GM19238 (cell line): ENCODE measurements around the gene MYO1D.

Experiments used
- DNase-seq: peaks from one replicate; pipeline ENCODE4 v3.0.0; 2011; ENCODE audit warnings: low spot score; ENCODE audit not compliant: insufficient read length

The MYO1D gene

DNA sequence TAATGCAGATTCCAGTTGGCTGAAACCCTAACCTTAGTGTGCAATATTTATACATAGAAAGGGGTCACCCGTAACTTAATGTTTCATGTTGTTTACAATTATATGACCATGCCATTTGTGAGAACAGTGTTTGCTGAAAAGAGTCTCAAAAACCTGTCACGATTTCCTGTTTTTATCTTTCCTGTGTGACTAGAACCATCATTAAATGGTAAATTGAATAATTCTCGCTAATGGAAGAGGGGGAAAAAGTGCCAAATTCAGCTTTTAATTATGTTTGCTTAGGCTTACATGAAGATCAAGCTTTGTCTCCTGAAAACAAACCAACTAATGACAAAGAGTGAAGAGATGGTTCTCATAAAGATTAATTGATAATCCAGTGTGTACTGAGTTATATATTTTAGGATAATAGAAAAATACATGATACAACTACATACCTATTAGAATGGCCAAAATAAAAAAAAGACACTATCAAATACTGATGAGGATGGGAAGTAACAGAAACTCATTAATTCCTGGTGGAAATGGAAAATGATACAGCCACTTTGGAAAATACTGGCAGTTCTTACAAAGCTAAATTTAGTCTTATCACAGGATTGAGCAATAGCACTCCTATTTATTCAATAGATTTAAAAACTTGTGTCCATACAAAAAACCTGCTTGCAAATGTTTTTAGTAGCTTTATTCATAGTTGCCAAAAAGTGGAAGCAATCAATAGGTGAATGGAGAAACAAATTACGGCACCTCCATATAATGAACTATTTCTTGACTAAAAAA is 248.5 kb downstream of the MYO1D start:
- DNase-seq = no peak

DNA sequence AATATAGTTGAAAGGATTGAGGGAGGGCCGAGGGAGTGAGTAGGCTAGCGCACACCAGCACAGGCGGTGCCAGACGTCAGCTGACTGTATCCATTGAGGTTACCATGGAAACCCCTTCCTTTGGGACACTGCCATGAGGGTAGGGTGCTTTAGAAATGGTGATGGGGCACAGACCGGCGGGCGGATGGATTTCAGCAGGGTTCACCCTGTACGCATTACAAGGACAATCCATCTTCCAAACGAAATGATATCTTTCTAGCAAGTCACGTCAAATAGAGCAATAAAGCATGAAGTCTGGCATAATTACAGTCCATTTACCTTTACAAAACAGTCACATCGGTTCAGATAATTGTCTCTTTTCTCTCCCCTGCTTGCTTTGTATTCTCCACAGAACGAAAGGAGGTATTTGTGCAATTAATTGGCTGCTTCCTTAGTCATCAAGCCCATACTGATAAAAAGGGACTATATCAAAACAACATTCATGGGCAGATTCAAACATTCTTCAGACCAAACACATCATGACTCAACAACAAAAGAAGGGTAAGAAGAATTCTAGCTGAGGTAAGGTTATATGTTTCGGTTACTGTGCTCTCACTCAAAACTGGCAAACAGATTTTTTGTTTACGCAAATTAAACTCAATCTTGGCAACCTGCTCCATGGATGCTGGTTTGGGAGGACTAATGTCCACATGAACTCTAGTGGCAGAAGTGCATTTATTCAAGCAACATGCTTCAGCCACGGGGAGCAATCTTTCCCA is 249.5 kb downstream of the MYO1D start:
- DNase-seq = no peak

GRCh38 chr17:32626379-32626791 is 250.5 kb downstream of the MYO1D start:
- DNase-seq = no peak

DNA sequence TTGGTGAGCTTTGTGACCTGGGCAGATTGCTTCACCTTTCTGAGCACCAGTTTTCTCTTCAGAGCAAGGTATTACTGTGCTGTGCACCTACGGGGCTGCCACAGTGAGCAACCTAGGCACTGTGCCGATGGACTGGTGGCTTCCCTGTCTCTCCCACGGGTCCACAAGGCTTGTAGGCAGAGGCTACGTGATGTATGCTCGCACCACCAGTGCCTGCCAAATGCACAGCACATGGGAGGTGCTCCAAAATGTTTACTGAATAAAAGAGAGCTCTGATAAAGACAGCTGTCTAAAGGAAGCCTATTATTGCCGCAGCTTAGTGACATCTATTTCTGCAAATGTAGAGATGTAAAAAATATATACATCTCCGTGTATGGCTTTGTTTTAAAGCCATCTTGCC is 251.0 kb downstream of the MYO1D start:
- no peak for DNase-seq

DNA sequence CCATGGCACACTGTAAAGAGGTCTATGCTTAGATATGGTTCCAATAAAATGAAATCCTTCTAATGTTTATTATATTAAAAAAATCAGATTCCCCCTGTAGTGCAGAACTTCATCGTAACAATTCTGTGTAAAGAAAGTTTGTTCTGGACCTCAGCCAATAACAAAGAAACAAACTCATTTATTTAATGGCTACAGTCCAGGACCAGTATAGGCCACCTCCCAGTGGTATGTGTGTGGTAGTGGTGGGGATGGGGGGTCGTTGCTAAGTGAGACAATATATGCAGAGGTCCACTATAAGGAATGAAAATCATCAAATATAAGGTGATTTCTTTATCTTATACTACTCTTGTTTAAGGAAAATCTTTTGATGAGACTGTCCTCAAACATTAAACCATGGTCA is 253.7 kb downstream of the MYO1D start:
- DNase-seq = no peak

DNA sequence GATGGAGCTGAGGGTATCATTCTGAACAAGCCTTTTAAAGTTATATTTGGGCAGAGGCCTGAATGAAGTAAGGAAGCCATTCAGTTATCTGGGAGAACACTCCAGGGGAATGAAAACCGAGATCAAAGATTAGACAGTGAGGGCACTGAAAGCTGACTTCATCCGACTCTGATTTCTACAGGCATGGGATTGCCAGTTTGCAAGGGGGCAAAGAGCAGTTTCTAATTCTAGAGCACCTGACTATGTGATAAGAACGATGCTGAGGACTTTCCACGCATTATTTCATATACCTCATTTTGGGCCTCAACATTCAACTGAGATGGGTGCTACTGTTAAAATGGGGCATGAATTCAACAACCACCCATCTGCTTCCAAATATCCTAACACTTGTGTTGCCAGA is 254.4 kb downstream of the MYO1D start:
- DNase-seq = no peak

DNA sequence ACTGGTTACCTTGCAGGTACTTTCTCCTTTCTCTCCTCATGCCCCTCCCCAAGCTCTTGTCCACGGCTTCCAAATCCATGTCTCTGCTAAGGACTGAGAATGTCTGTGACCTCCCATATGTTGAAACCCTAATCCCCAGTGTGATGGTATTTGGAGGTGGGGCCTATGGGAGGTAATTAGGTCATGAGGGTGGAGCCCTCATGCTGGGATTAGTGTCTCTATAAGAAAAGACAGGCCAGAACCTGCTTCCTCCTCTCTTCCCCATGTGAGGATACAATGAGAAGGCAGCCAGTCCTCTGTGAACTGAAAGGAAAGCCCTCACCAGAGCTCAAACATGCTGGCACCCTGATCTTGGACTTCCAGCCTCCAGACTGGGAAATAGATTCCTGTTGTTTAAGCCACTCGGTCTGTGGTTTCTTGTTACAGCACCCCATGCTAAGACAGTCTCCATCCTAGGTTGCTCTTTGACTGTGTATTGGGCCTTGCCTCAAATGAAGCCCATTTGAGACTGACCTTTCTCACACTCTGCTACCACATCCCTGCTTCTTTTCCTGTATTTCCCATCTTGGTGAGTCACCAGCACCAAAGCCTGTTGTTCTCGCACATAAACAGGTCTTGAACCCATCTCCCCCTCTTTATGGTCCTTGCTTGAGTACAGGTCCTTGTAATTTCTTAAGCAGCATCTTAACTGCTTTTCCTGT is 255.2 kb downstream of the MYO1D start:
- no peak for DNase-seq

DNA sequence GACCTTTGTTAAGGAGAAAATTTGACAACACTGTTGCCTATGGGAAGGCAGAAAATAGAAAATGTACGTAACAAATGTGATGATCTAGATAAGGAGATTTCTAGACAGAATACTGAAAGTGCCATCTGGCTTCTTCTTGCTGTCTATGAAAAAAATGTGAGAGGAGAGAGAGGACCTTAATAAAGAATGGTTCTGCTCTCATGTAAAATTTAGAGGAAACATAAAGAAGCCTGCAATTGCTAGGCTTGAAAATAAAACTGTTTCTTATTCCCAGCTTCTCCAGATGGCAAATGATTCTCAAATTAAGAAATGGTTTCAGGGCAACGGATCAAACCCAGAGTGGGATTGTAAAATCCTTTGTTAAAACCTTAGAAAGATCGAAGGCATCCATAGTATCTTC is 261.6 kb downstream of the MYO1D start:
- no peak for DNase-seq

- no peak for DNase-seq
Measured at GRCh38 chr17:32610943-32611342, 266.0 kb downstream of the MYO1D start.

DNA sequence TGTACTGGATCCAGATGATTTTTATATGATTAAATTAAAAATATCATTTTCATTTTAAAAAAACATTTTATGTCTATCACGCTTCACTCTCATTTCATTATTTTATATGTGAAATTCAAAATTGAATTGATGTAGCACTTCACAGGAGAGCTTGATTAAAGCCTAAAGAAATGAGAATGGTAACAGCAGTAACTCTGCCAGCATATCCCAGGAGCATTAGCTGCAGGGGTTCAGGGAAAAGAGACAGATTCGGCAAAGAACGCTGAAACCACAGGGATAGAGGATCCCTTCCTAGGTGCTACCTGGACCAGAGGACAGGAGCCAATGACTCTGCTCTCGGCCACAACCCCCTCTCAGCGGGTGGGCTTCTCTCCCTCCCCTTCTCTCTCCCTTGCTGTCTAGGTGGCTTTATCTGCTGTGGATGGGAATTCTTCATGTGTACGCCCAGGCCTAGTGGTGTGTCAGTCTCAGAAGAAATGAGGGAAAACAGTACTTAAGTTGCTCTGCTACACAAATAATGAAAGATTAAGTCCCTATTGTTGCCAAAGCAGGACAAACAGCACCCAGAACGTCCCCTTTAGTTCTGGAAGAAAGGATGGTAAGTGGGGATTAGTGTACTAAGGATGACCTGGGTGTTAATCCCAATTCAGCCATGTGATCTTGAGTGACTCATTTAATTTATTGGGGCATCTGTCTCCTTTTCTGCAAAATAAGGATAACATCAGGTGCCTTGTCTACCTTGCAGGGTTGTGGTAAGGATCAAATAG is 266.9 kb downstream of the MYO1D start:
- no peak for DNase-seq

GRCh38 chr17:32609085-32609484 is 267.8 kb downstream of the MYO1D start:
- DNase-seq = peak; percentile 43

DNA sequence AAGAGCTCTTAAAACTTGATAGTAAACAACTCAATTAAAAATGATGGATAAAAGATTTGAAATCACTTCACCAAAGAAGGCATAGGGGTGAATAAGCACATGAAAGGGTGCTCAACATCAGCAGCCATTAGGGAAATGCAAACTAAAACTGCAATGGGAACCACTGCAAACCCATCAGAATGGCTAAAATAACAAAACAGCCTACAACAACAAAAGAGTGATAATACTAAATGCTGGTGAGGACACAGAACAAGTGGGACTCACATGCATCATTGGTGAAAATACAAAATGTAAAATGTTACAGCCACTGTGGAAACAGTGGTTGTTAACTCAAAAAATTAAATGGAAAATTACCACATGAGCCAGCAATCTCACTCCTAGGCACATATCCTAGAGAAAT is 268.7 kb downstream of the MYO1D start:
- DNase-seq = no peak

DNA sequence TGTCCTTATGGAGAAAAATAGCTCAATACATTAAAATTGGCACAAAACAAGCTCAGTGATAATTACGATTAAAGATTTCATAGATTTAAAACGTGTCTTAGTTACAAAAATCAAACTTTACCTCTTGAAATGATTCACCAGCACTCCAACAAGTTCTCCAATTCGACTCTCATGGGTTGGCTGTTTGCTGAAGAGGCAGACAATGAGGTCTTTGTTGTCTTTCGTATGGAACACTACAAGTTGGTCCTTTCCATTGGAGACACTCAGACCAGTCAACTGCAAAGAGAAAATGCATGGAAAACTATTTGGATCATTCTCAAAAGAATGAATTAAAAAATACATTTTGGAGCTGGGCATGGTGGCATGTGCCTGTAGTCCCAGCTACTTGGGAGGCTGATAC is 272.0 kb downstream of the MYO1D start:
- no peak for DNase-seq

GRCh38 chr17:32602396-32602795 is 274.5 kb downstream of the MYO1D start:
- no peak for DNase-seq

DNA sequence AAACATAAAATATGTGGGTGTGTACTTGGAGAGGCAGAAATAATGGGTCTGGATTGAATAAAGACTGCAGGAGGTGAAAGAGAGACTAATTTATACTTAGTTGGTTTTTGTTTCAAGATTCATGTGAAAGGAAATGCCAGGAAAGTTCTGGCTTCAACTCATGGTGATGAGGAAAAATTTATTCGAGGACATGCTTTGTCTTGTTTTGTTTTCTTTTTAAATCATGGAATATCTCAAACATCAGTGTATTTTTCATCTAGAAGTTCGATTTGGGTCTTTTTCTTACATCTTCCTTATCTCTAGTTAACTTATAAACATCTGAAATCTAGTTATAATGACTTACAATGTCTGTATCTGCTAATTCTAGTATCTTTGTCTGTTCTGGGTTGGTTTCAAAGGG is 275.1 kb downstream of the MYO1D start:
- DNase-seq = no peak

DNA sequence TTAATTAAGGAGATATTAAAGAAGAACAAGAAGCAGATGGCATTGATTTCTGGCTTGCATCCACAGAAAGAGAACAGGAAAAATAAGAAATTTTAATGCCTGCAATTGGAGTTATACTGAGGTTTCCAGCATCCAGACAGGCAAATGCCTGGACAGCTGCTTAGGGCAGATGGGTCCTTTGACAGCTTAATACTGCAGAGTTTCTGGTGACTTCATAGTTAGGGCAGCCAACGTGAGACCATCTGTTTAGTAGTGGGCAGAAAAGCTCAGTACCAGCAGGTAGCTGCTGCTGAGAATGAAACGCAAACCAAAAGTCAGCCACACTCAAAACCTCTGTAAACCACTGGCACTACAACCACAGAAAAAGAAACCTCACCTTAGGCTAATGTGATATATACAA is 280.3 kb downstream of the MYO1D start:
- DNase-seq = peak; percentile 23

GRCh38 chr17:32596206-32596605 is 280.7 kb downstream of the MYO1D start:
- no peak for DNase-seq

DNA sequence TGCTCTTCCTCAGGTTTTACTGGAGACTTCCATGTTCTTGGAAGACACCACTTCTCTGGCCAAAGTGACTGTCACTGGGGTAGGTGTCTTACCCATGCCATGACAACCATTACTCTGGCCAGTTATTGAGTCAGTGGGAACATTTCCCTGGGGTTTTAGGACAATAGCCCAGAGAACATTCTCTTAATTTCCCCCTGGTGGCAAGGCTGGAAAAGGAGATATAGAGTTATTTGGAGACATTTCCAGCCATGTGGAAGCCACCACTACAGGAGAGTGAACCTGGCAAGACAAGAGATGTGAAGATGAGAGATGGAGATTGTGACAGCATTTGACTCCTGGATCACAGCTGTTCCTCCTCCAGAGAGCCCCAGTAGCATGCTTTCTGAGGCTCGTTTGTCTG is 283.9 kb downstream of the MYO1D start:
- DNase-seq = no peak

DNA sequence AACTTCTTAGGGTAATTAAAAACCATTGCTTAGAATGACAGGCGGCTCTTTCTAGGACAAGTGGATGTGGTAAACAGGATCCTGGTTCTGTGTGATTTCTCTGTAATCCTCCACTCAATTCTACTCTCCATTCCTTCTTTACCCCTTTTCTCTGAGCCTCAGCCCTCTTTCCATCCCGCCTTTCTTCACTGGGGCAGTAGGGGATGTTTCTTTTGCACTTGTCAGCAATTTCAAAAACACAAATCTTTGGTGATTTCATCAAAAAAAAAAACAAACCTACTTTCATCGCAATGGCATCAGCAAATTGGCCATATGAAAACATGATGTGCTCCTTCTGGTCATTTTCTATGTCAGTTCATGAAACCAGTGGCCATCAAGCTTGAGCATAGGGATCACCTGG is 285.5 kb downstream of the MYO1D start:
- no peak for DNase-seq

- no peak for DNase-seq
Measured at GRCh38 chr17:32590974-32591373, 285.9 kb downstream of the MYO1D start.

DNA sequence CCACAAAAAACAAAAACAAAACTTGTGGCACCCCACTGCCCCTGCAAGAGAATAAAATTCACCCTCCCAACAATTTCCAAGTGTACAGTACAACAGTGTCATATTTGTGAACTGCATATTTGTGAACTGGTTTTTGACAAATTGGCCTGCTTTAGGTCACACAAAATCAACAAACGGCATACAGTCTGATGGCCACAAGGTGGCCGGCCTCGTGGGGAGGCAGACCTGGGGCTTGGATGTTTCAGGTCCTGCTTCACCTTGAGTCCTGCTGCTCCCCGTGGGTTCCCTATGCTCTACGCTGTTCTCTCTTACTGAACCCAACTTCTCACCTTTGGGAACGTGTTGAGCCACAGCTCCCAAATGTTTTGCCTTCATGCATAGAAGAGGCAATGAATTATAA is 287.9 kb downstream of the MYO1D start:
- DNase-seq = no peak

DNA sequence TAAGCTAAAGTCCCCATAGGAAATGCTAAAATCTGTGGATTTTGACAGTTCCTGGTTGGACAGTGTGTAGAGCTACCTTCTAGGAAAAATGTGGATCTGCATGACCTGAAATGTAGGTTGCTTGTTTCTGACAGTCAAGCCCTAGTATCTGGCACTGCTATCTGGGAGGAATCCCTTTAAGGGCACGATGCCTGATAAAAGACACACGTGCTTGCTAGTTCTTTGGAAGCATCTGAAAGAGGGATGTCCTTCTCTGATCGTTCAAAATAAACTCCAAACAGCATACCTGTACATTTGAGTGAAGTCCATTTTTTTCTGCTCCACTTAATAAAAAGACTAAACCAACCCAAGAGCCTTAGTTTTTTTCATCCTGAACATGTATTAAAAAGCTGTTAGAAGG is 288.8 kb downstream of the MYO1D start:
- DNase-seq = no peak
